ENCODE measurements around the gene SCYGR5. TPM values are rescaled to one million over a fixed set of nuclear protein-coding genes. Genes with fewer than 3 reads are reported as not detected.
"Not testable (repeated sequence)": the region's sequence is repeated elsewhere in the genome, so short reads cannot be mapped to it uniquely, and the experiment has no call there.

Gene SCYGR5
- total RNA-seq, 1 donor from 2014 or later: not detected

DNA sequence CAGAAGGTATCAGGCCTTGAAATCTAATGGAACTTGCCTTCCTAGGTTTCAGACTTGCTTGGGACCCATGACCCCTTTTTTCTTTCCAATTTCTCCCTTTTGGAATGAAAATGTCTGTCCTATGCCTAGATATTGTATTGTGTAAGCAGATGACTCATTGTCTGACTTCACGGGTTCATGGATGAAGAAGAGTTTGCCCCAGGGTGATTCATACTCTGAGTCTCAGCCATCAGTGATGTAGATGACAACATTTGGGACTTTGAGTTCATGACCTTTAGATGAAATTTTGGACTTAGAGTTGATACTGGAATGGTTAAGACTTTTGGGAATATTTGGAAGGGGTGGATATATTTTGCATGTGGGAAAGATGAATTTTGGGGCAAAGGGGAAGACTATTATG, 11.2 kb upstream of the SCYGR5 start:
- Mint-ChIP-seq H3K36me3 (ENCODE audit: low read depth) (no peaks in the 10 kb centered on the region), H3K27ac (no peak overlapping the region), H3K4me3 (no peak overlapping the region), H3K4me1 (peaks cover 3% of the 10 kb centered on the region), H3K27me3 (peaks cover 11% of the 10 kb centered on the region), H3K9me3 (no peaks in the 10 kb centered on the region)
- intact Hi-C loops (cut with micrococcal nuclease): loop anchor here (10.0 kb wide), 1 partner anchor 251 kb away; no protein-coding TSS in a partner anchor
- DNase-seq: no peak

DNA sequence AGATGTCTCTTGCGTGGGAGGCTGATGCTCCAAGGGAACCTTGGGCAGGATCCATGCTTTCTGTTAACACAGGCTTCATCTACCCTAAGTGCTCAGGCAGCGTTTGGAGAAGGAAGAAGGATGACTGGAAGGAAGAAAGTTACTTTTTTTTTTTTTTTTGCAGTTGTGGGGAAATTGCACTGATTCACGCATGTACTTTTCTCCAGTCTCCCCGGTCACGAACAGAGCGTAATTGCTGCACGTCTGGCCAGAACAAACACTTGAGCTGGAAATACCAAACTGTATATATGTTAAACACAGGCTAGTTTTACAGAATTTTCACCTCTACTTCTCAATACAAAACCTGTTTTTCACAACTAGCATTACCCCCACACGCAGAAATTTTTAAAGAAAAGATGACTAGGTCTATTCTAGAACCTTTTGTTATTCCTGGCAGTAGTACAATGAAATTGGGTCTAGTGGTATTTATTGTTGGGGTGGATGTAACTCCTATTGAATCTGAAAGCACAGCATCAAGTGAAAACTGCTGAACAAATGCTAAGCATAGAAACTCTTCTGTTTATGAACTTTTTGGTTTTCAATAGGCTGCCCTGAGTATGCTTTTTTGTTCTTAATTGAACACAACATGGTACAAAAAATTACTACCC, 9.3 kb upstream of the SCYGR5 start:
- no peaks in the 10 kb centered on the region for H3K9me3 Mint-ChIP-seq
- intact Hi-C loops (cut with micrococcal nuclease): loop anchor here (10.0 kb wide), 1 partner anchor 253 kb away; no protein-coding TSS in a partner anchor
- H3K27ac Mint-ChIP-seq: no peak overlapping the region
- H3K4me1 Mint-ChIP-seq: peaks cover 3% of the 10 kb centered on the region
- H3K27me3 Mint-ChIP-seq: peaks cover 6% of the 10 kb centered on the region
- DNase-seq: no peak
- no peak overlapping the region for H3K4me3 Mint-ChIP-seq
- H3K36me3 Mint-ChIP-seq (ENCODE audit: low read depth): no peaks in the 10 kb centered on the region

DNA sequence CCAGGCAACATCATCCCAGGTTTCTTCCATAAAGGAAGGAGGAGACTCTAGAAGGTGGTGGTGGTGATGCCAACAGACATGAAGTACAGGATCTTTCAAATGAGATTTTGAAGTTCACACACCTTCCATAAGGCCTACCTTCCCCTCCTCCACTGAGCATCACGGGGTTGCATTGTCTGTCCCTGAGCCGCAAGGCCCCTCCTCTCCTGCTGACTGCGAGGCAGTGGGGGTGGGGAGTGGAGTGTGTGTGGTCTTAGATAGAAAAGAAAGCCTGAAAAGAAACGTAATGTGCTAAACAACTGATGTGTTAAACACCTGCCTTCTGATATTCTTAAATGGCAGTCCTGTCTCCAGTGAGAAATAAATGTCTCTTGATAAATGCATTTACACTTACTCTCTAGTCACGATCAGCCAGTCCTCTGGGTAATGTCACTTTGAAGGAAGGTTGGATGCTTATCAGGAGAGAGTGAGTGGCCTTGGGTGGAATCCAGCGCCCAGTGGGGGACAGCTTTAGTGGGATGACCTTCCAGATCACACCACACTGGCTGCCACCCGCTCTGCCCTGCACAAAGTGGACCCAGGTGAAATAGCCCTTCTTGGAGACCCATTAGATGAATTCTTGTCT, 5.5 kb upstream of the SCYGR5 start:
- Mint-ChIP-seq H3K9me3 (no peaks in the 10 kb centered on the region), H3K36me3 (ENCODE audit: low read depth) (no peaks in the 10 kb centered on the region), H3K27me3 (no peaks in the 10 kb centered on the region), H3K4me1 (no peaks in the 10 kb centered on the region), H3K27ac (no peak overlapping the region), H3K4me3 (no peak overlapping the region)
- no peak for DNase-seq
- intact Hi-C loops (cut with micrococcal nuclease): no loop called here

DNA sequence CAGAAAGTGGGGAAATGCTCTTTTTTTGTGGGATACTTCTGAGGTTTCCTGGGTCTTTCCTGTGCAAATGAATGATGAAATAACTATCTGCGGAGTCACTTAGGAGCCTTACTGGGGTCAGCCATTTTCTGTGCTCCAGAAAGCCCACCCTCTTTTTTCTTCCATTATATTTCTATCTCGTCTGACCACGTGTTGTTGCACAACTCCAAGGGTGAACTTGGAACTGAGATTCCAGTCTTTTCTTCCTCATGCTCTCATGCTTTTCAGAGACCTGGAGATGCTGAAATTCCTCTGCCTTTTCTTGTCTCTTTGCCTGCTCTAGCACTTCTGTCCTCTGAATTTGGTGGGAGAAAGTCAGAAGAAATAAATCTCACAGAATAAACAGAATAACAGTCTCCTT, 4.8 kb upstream of the SCYGR5 start:
- no peak overlapping the region for H3K27ac Mint-ChIP-seq
- intact Hi-C loops (cut with micrococcal nuclease): no loop called here
- no peak for DNase-seq
- H3K9me3 Mint-ChIP-seq: no peaks in the 10 kb centered on the region
- no peaks in the 10 kb centered on the region for H3K4me1 Mint-ChIP-seq
- H3K36me3 Mint-ChIP-seq (ENCODE audit: low read depth): no peaks in the 10 kb centered on the region
- H3K27me3 Mint-ChIP-seq: no peaks in the 10 kb centered on the region
- H3K4me3 Mint-ChIP-seq: no peak overlapping the region

DNA sequence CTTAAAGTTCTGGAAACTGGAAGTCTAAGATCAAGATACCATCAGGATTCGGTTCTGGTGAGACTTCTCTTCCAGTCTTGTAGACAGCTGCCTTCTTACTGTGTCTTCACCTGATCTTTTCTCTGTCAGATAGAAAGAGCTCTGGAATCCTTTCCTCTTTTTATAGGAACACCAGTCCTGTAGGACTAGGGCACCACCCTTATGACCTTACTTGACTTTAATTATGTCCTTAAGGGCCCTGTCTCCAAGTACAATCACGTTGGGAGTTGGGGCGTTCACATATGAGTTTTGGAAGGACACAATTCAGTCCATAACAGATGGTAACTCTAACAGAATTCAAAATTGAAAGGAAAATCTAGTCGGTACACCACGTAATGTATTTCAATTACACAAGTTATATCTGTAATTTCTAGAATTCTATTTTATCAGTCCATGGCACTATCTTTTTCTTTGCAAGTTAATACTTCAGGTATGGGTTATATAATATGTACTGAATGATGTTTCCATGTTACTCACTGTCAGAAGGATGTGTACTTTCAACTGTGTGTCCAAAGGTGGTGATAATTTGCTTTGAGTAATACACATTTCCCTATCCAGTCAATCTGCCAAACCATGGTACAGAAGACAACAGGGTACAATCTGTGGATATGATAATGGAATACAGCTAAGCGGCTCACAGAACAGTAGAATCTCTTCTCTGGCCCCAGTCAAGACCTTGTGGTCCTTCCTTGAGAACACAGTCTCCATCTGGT, 1.2 kb upstream of the SCYGR5 start:
- Mint-ChIP-seq H3K36me3 (ENCODE audit: low read depth) (no peaks in the 10 kb centered on the region), H3K9me3 (no peaks in the 10 kb centered on the region), H3K4me3 (no peak overlapping the region), H3K27me3 (peaks cover 4% of the 10 kb centered on the region), H3K4me1 (no peaks in the 10 kb centered on the region), H3K27ac (no peak overlapping the region)
- DNase-seq: no peak
- intact Hi-C loops (cut with micrococcal nuclease): no loop called here

DNA sequence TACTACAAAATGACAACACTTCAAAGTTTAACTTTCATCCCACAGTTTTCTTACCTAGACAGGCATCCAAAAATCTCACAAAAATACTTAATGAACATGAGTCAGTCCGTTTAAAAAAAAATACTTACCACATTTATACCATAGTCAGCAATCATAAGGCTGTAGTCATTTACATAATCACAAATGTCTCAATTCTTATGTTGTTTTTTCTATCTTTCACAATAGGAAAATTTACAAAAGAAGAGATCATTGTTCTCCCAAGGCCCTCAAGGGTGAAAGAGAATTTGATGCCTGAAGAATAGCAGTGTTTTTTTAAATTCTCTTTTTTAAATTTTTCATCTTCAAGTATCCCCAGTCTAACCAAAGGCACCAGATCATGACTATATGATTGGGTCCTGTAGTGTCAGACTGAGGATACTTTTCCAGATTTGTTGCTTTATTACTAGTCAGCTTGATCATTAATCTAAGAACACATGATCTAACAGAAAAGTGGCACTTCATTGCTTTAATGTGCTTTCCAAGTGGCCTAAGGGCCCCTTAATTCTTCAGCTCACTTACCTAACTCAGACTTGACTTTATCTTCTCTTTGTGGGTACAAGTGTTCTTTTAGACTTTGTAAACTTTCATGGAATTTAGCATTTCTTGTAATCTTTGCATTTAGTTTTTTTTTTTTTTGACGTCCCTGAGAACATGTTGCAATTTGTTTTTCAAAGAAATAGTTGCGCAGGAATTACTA, 4.7 kb downstream of the SCYGR5 start:
- H3K9me3 Mint-ChIP-seq: no peaks in the 10 kb centered on the region

DNA sequence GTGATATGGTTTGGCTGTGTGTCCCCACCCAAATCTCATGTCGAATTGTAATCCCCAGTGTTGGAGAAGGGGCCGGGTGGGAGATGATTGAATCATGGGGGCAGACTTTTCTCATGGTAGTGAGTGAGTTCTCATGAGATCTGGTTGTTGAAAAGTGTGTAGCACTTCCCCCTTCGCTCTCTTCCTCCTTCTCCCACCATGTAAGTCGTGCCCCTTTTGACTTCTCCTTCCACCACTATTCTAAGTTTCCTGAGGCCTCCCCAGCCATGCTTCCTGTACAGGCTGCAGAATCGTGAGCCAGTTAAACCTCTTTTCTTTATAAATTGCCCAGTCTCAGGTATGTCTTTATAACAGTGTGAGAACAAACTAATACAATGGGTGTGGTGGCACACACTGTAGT, 7.0 kb downstream of the SCYGR5 start:
- H3K27ac Mint-ChIP-seq; H3K4me1 Mint-ChIP-seq; H3K4me3 Mint-ChIP-seq; H3K36me3 Mint-ChIP-seq (ENCODE audit: low read depth); DNase-seq; H3K27me3 Mint-ChIP-seq; H3K9me3 Mint-ChIP-seq; intact Hi-C loops (cut with micrococcal nuclease): not testable (repeated sequence)

More for the DNA sequence above, 4.7 kb downstream of the SCYGR5 start:
- Mint-ChIP-seq H3K4me1 (no peaks in the 10 kb centered on the region), H3K36me3 (ENCODE audit: low read depth) (no peaks in the 10 kb centered on the region), H3K4me3 (no peak overlapping the region), H3K27me3 (peaks cover 7% of the 10 kb centered on the region), H3K27ac (no peak overlapping the region)
- no peak for DNase-seq
- intact Hi-C loops (cut with micrococcal nuclease): no loop called here

DNA sequence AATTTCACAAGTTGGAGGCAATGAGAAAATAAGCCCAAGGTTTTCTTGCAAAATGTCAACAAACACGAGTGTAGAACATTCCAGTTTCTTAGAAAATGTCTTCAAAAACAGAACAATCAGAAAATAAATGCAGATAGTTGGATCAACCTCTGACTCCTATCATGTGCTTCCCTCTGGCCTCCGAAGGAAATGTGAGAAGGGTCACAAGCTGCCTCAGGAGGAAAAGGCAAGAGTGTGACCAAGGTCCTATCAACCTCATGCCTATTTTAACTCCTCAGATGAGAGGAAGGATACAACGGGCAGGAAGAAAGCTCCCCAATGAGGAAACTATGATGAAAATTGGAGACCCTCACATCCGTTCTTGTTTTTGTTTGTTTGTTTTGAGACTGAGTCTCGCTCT, 7.9 kb downstream of the SCYGR5 start:
- no peak for DNase-seq
- Mint-ChIP-seq H3K4me1 (no peaks in the 10 kb centered on the region), H3K4me3 (no peak overlapping the region), H3K9me3 (no peaks in the 10 kb centered on the region), H3K36me3 (ENCODE audit: low read depth) (no peaks in the 10 kb centered on the region), H3K27ac (no peak overlapping the region), H3K27me3 (peaks cover 7% of the 10 kb centered on the region)
- intact Hi-C loops (cut with micrococcal nuclease): no loop called here

DNA sequence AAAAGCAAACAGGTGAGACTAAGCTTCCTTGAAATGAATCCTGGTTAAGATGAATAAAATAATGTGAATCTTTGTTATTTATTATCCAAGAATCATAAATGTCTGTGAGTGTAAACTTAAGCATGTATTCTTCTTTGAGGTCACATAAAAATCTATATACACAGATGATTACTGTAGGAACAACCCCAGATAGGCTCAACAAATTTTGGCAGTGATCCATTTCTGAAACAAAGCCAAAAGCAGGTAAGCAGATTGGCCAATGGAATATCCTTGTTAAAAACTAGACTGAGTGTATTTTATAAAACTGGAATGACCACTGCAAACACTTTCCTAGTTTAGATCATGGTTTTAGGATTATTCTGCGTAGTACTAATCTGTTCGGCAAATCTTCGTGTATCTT, 11.3 kb downstream of the SCYGR5 start:
- no peak overlapping the region for H3K27ac Mint-ChIP-seq
- no peaks in the 10 kb centered on the region for H3K36me3 Mint-ChIP-seq (ENCODE audit: low read depth)
- no peak for DNase-seq
- no peaks in the 10 kb centered on the region for H3K4me1 Mint-ChIP-seq
- H3K4me3 Mint-ChIP-seq: no peak overlapping the region
- intact Hi-C loops (cut with micrococcal nuclease): no loop called here
- H3K9me3 Mint-ChIP-seq: no peaks in the 10 kb centered on the region
- no peaks in the 10 kb centered on the region for H3K27me3 Mint-ChIP-seq

DNA sequence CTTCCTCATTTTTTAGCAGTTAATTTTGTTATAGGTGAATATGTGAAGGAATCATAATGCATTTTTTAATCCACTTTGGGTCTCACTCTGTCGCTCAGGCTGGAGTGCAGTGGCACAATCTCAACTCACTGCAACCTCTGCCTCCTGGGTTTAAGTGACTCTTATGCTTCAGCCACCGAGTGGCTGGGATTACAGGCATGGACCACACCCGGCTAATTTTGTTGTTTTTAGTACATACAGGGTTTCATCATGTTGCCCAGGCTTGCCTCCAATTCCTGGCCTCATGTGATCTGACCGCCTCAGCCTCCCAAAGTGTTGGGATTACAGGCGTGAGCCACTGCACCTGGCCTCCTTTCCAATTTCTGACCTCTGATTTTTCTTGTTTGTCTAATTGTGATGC, 17.7 kb downstream of the SCYGR5 start:
- intact Hi-C loops (cut with micrococcal nuclease): no loop called here
- no peak overlapping the region for H3K27ac Mint-ChIP-seq

DNA sequence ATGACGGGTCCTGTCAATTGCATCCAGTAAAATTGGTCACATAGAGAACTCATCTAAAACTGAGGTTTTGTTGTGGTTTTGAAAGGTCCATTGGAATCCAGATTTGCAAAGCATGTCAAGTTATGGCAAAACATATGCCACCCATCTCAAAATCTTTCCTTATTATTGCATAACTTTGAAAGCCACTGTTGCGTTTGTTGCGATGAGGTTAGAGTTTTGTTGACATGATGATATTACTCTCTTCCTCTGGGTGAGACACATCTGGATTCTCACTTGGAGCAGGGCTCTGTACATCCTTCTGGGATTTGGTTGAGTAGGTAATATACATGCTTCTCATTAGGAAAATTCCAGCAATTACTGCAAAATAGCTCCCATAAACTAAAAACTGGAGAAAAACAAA, 20.6 kb downstream of the SCYGR5 start:
- no peak overlapping the region for H3K4me3 Mint-ChIP-seq
- H3K9me3 Mint-ChIP-seq: no peaks in the 10 kb centered on the region
- H3K27me3 Mint-ChIP-seq: peaks cover 5% of the 10 kb centered on the region
- no peak overlapping the region for H3K27ac Mint-ChIP-seq
- intact Hi-C loops (cut with micrococcal nuclease): no loop called here
- H3K4me1 Mint-ChIP-seq: no peaks in the 10 kb centered on the region
- no peaks in the 10 kb centered on the region for H3K36me3 Mint-ChIP-seq (ENCODE audit: low read depth)
- DNase-seq: no peak

More for the DNA sequence above, 17.7 kb downstream of the SCYGR5 start:
- Mint-ChIP-seq H3K9me3 (no peaks in the 10 kb centered on the region), H3K36me3 (ENCODE audit: low read depth) (no peaks in the 10 kb centered on the region), H3K4me1 (no peaks in the 10 kb centered on the region), H3K4me3 (no peak overlapping the region), H3K27me3 (peaks cover 1% of the 10 kb centered on the region)
- no peak for DNase-seq

DNA sequence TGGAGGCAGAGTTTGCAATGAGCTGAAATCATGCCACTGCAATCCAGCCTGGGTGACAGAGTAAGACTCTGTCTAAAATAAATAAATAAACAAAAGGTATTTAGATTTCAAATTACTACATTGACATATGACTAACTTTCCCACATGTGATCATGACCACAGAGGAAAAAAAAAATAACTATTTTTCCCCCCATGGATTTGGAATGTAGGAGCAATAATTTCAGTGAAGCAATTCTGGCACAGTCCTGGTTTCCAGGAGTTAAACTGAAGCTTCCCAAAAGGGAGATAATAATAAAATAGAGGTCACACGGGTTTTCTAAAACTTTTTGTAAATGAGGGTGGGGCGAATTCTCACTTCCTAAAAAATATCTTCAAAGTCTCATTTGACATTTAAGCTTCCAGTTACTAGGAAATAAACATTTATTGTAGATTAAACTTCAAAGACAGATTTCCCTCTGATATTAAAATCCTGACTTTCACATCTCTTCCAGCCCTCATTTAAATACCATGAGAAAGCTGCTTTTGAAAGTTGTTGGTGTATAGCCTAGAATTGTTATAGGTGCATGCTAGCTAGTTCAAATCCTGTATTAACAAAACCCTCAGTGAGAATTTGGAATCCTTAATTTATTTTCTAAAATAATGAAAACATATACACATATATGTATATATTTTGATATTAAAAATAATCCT, 30.5 kb downstream of the SCYGR5 start:
- no peak for DNase-seq
- H3K36me3 Mint-ChIP-seq (ENCODE audit: low read depth): no peaks in the 10 kb centered on the region
- H3K27me3 Mint-ChIP-seq: peaks cover 8% of the 10 kb centered on the region
- H3K27ac Mint-ChIP-seq: no peak overlapping the region
- no peaks in the 10 kb centered on the region for H3K4me1 Mint-ChIP-seq
- intact Hi-C loops (cut with micrococcal nuclease): no loop called here
- H3K4me3 Mint-ChIP-seq: no peak overlapping the region
- no peaks in the 10 kb centered on the region for H3K9me3 Mint-ChIP-seq

DNA sequence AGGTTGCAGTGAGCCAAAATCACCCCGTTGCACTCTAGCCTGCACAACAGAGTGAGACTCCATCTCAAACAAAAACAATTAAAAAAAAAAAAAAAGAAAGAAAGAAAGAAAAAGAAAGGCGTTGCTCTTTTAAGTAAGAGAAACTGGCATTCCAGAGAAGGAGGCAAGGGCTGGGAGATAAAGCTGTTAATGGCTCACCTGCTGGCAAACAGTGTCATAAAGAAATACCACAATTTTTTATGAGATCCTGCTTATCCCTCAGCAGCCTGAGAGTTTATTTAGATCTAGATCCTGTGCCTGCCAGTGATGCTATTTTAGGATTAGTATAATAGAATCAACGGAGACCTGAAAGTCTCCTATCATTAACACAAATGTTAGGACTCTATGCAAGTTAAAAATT, 35.0 kb downstream of the SCYGR5 start:
- no peak overlapping the region for H3K27ac Mint-ChIP-seq
- H3K4me1 Mint-ChIP-seq: no peaks in the 10 kb centered on the region
- no peaks in the 10 kb centered on the region for H3K36me3 Mint-ChIP-seq (ENCODE audit: low read depth)
- no peak for DNase-seq
- H3K27me3 Mint-ChIP-seq: no peaks in the 10 kb centered on the region
- H3K9me3 Mint-ChIP-seq: no peaks in the 10 kb centered on the region
- H3K4me3 Mint-ChIP-seq: no peak overlapping the region
- intact Hi-C loops (cut with micrococcal nuclease): no loop called here

All from activated CD4-positive, alpha-beta T cell treated with anti-CD3 and anti-CD28 coated beads, Interleukin-2, amount 10 ng/mL, durations not matched to agents 24 days and 14 days (primary cell).